Skeletal muscle tissue (tissue), 4 donors: ENCODE results near the gene BRD1. TPM values are rescaled to one million over a fixed set of nuclear protein-coding genes. Genes with fewer than 3 reads are reported as not detected.

ENCODE experiments used
- H3K27ac ChIP-seq: one replicate; pipeline ENCODE4 v1.7.0; 2013; ENCODE audit warnings: mild to moderate bottlenecking, low read depth, low read length, inconsistent platforms
- H3K27me3 ChIP-seq, 3 donors: one replicate each; pipeline ENCODE4 v1.7.0; 2013; ENCODE audit warnings: low read length in 3 of 3; ENCODE audit not compliant: control insufficient read depth in 3 of 3, insufficient read depth in 3 of 3
- H3K36me3 ChIP-seq, 3 donors: one replicate each; pipeline ENCODE4 v1.7.0; 2013; ENCODE audit warnings: low read length in 3 of 3; ENCODE audit not compliant: control insufficient read depth in 3 of 3, insufficient read depth in 3 of 3
- H3K4me1 ChIP-seq, 3 donors: one replicate each; pipeline ENCODE4 v1.7.0; 2013; ENCODE audit warnings: low read length in 3 of 3, mild to moderate bottlenecking in 3 of 3; ENCODE audit not compliant: control insufficient read depth in 3 of 3, insufficient read depth in 3 of 3
- H3K4me3 ChIP-seq, 3 donors: one replicate each; pipeline ENCODE4 v1.7.0; 2013; ENCODE audit warnings: low read length in 3 of 3
- H3K9ac ChIP-seq, 3 donors: one replicate each; pipeline ENCODE4 v1.7.0; 2013; ENCODE audit warnings: low read length in 3 of 3, mild to moderate bottlenecking in 3 of 3, moderate library complexity in 2 of 3, low read depth in 1 of 3
- H3K9me3 ChIP-seq, 3 donors: one replicate each; pipeline ENCODE4 v1.7.0; 2013; ENCODE audit warnings: low read length in 3 of 3; ENCODE audit not compliant: control insufficient read depth in 3 of 3
- total RNA-seq: library from RNA; depleted of rRNA; stranded (reverse); fragments of >200 nt; gene quantifications from one replicate; pipeline ENCODE4 v1.2.3, GENCODE V29; 2014
- donor health status: Osteomylitis.

The BRD1 gene
- total RNA-seq, 1 donor from 2014 or later = 27.1 TPM

DNA sequence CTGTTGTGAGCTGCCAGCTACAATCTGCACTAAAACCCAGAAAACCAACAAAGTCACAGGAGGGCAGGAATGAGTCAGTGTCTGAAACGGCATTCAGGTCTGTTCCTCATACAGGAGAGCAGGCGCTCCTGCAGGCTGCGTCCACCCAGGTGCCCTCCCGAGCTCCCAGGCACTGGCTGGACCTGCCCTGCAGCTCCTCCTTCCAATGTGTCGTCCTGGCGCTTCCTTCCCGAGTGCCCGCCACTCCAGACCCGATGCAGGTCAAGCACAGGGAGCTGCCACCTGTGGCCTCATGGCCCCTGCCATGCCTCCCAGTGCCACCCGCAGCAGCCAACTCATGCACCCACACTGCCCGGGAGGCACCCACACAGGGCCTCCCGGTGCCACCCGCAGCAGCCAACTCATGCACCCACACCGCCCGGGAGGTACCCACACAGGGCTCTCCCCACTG lies 12.0 kb downstream of the BRD1 start:
- Histone ChIP-seq H3K4me3 (no peak overlapping the region), H3K27ac (no peak overlapping the region), H3K36me3 (peaks cover 27 to 32% (median 31%) of the 10 kb centered on the region in 3 donors), H3K9ac (no peak overlapping the region), H3K9me3 (no peaks in the 10 kb centered on the region), H3K4me1 (peaks cover 10 to 15% (median 13%) of the 10 kb centered on the region in 3 donors), H3K27me3 (no peaks in the 10 kb centered on the region)

DNA sequence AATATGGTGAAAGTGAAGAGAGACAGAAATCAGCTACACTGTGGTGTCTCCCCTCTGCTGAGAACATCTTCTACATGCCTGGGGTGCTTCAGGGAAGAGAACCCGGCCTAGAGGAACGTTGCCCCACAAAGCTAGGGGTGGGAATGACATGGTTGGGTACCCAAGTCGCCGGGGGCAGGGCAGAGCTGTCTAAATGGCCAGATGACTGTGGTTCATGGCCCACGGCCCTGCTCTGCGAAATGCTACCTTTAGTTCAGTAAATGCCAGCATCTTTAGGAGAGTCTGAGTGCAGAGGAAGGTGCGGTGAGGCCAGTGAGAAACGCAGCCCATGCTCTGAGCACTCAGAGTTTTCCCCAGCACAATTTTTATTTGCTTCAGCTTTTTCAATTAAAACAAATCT lies 12.8 kb downstream of the BRD1 start:
- Histone ChIP-seq H3K9ac (no peak overlapping the region), H3K27ac (no peak overlapping the region), H3K4me3 (no peak overlapping the region), H3K4me1 (peaks cover 7 to 17% (median 14%) of the 10 kb centered on the region in 3 donors), H3K27me3 (no peaks in the 10 kb centered on the region), H3K36me3 (peaks cover 21 to 26% (median 25%) of the 10 kb centered on the region in 3 donors), H3K9me3 (no peaks in the 10 kb centered on the region)

GRCh38 chr22:49814164-49814686 lies 13.4 kb downstream of the BRD1 start:
- H3K9me3 ChIP-seq = no peaks in the 10 kb centered on the region
- H3K27ac ChIP-seq = no peak overlapping the region
- no peak overlapping the region for H3K9ac ChIP-seq
- H3K36me3 ChIP-seq = peaks cover 20 to 26% (median 25%) of the 10 kb centered on the region in 3 donors
- H3K4me1 ChIP-seq = peaks cover 7 to 19% (median 17%) of the 10 kb centered on the region in 3 donors
- no peak overlapping the region for H3K4me3 ChIP-seq
- H3K27me3 ChIP-seq = no peaks in the 10 kb centered on the region

DNA sequence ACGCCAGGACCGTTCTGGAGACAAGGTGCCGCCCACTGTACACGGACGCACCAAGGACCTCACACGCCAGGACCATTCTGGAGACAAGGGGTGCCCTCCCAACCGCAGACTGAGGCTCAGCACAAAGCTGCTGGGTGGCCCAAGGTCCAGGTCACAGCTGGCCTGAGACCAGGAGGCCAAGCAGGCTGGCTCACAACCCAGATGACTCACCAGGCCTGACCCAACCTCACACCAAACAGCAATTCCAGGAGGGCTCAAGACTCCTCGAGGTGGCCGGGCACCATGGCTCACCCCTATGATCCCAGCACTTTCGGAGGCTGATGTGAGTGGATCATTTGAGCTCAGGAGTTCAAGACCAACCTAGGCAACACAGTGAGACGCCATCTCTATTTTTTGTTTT lies 14.8 kb downstream of the BRD1 start:
- Histone ChIP-seq H3K36me3 (peaks cover 13 to 21% (median 17%) of the 10 kb centered on the region in 3 donors), H3K4me1 (peaks cover 9 to 27% (median 19%) of the 10 kb centered on the region in 3 donors), H3K9me3 (no peaks in the 10 kb centered on the region), H3K27me3 (no peaks in the 10 kb centered on the region), H3K9ac (no peak overlapping the region), H3K4me3 (no peak overlapping the region), H3K27ac (no peak overlapping the region)

DNA sequence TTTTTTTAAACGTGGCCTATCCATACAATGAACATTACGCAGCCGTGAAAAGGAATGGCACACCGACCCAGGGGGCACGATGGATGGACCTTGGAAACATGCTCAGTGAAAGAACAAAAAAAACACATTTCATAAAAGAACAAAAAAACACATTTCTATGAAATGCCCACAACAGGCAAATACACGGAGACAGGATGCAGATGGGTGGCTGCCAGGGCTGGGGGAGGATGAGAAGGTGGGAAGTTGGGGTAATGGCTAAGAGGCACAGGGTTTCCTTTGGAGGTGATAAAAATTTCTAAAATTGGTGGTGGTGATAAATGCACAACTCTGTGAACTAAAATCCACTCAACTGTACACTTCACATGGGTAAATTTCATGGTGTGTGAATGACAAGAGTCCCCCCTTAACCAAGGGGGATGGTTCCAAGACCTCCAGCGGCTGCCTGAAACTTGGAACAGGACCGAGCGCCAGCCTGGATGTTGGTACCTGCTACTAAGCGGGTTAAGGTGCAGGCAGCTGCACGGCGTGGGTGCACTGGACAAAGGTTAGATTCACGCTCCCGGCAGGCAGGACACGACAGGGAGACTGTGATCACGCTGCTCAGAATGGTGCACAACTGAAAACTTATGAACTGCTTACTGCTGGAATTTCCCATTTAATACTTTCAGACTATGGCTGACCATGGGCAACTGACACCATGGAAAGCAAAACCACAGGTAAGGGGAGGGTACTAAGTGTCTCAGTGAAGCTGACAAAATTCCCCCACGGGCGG lies 16.5 kb downstream of the BRD1 start:
- no peaks in the 10 kb centered on the region for H3K9me3 ChIP-seq
- H3K27me3 ChIP-seq = no peaks in the 10 kb centered on the region
- no peak overlapping the region for H3K27ac ChIP-seq
- peaks cover 5 to 8% (median 7%) of the 10 kb centered on the region in 3 donors for H3K36me3 ChIP-seq
- no peak overlapping the region for H3K9ac ChIP-seq
- H3K4me1 ChIP-seq = peaks cover 9 to 27% (median 15%) of the 10 kb centered on the region in 3 donors
- no peak overlapping the region for H3K4me3 ChIP-seq

- peaks cover 9 to 27% (median 16%) of the 10 kb centered on the region in 3 donors for H3K4me1 ChIP-seq
- no peak overlapping the region for H3K9ac ChIP-seq
- no peak overlapping the region for H3K4me3 ChIP-seq
- peaks cover 2 to 6% (median 5%) of the 10 kb centered on the region in 3 donors for H3K36me3 ChIP-seq
- no peaks in the 10 kb centered on the region for H3K9me3 ChIP-seq
- H3K27ac ChIP-seq = no peak overlapping the region
- H3K27me3 ChIP-seq = no peaks in the 10 kb centered on the region
These were observed 17.2 kb downstream of the BRD1 start for GRCh38 chr22:49810363-49811019.

DNA sequence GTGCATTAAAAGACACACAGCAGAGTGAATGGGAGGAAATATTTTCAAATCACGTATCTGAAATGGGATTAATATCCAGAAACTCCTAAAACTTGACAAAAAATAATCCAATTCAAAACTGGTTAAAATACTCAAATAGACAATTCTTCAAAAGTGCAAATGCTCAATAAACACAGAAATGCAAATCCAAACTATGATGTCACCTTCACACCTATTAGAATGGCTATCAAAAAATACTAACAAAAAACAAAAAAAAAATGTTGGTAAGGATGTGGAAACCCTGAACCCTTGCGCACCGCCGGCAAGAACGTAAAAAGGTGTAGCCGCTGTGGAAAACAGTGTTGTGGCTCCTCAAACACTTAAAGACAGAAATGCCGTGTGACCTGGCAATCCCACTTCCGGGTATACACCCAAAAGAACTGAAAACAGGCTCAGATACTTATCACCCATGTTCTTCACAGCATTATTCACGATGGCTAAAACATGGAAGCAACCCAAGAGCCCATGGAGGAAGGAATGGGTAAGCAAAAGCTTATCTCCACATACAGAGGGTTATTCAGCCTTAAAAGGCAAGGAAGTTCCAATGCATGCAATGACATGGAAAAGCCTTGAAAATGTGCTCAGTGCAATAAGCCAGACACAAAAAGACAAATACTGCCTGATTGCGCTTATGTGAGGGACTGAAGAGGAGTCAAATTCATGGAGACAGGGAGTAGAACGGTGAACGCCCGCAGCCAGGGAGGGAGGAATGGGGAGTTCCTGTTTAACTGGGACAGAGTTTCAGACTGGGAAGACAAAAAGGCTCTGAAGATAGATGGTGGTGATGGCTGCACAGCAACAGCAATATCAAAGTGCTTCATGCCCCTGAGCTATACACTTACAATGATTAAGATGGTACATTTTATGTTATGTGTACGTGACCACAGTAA lies 19.6 kb downstream of the BRD1 start:
- Histone ChIP-seq H3K4me1 (peaks cover 11 to 24% (median 16%) of the 10 kb centered on the region in 3 donors), H3K27me3 (no peaks in the 10 kb centered on the region), H3K9ac (no peak overlapping the region), H3K4me3 (no peak overlapping the region), H3K9me3 (no peaks in the 10 kb centered on the region), H3K27ac (no peak overlapping the region), H3K36me3 (peaks cover 8 to 12% (median 11%) of the 10 kb centered on the region in 3 donors)

DNA sequence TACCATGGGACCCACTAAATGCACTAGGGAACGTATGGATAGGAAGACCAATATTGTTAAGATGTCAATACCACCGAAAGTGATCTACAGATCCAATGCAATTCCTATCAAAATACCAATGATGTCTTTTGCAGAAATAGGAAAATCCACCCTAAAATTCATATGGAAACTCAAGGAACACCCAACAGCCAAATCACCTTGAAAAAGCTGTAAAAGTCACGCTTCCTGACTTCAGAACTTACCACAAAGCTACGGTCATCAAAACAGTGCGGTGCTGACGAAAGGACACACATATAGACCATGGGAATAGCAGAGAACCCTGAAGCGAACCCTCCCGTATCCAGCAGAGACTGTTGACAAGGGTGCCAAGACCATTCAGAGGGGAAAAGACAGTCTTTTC lies 20.5 kb downstream of the BRD1 start:
- H3K9ac ChIP-seq = no peak overlapping the region
- H3K36me3 ChIP-seq = peaks cover 6 to 14% (median 11%) of the 10 kb centered on the region in 3 donors
- H3K4me1 ChIP-seq = peaks cover 7 to 19% (median 13%) of the 10 kb centered on the region in 3 donors
- no peak overlapping the region for H3K4me3 ChIP-seq
- H3K27ac ChIP-seq = no peak overlapping the region
- H3K27me3 ChIP-seq = no peaks in the 10 kb centered on the region
- H3K9me3 ChIP-seq = no peaks in the 10 kb centered on the region

- H3K9me3 ChIP-seq = no peaks in the 10 kb centered on the region
- peaks cover 8 to 16% (median 14%) of the 10 kb centered on the region in 3 donors for H3K36me3 ChIP-seq
- H3K4me1 ChIP-seq = peaks cover 14 to 34% (median 27%) of the 10 kb centered on the region in 3 donors
- H3K9ac ChIP-seq = no peak overlapping the region
- H3K27ac ChIP-seq = no peak overlapping the region
- no peaks in the 10 kb centered on the region for H3K27me3 ChIP-seq
- no peak overlapping the region for H3K4me3 ChIP-seq
These were observed 23.8 kb downstream of the BRD1 start for GRCh38 chr22:49803737-49804375.
